Heart left ventricle (tissue), 13 donors: ENCODE results near the gene GAB2.

Source experiments
- CTCF ChIP-seq, 12 donors: fragments of 200-600 bp; sonication (generic) in 4 of 12; IDR thresholded peaks; one replicate each; pipeline versions ENCODE4 v1.5.0 to v1.8.0; 2018 to 2022; ENCODE audit warnings: antibody characterized with exemption in 12 of 12, mild to moderate bottlenecking in 5 of 12
- POLR2A ChIP-seq, 2 donors: fragments of 450-650 bp; IDR thresholded peaks; one replicate each; pipeline ENCODE4 v1.6.1; 2017; ENCODE audit warnings: antibody characterized with exemption in 2 of 2, mild to moderate bottlenecking in 2 of 2, moderate library complexity in 2 of 2
- donor health status: ischemic (EF 13 %, LVEDD 7.1; RV severe dilation, severe dysfunction).
- donor health status: DM: no; HTN: yes; CAD: no.
- donor health status: DM: no; HTN: no; CAD: no.
- donor health status: ischemic (EF 25% LVEDD 6.9; RV normal size, moderate dysfunction).
- donor health status: ischemic (EF 25% LVEDD 5.7; RV mildly dilated, moderate dysfunction).
- donor health status: ischemic (EF 35%, LVEDD 5.7; RV mildly dilated, moderate dysfunction).
- donor health status: nonischemic (EF 11% LVEDD 7.7; RV severe dilation, severe dysfunction).
- donor health status: DM: yes; HTN: yes; CAD: no.
- donor health status: PGD.
- donor health status: ischemic (EF 29% LVEDD 5.4; RV normal size, mild dysfunction).
- donor health status: nonischemic (EF 23%, LVEDD 6.1; RV moderate dilation, normal function).

DNA sequence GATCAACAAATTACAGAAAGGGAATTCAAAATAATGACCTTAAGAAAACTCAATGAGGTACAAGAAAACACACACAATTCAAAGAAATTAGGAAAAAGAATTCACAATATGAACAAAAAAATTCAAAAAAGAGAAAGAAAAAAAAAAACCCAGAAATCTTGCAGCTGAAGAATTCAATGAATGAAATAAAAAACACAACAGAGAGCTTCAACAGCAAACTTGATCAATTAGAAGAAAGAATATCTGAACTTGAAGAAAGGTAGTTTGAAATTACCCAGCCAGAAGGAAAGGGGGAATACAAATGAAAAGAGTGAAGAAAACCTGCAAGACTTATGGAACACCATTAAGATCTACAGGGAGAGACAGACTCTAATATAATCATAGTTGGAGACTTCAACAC lies 176.1 kb downstream of the GAB2 start:
- no peak for TF ChIP-seq CTCF (IDR thresholded peaks at IDR 0.05)
- no peak for TF ChIP-seq POLR2A (IDR thresholded peaks at IDR 0.05)
